ENCODE data around the gene ELOF1.

Gene ELOF1

DNA sequence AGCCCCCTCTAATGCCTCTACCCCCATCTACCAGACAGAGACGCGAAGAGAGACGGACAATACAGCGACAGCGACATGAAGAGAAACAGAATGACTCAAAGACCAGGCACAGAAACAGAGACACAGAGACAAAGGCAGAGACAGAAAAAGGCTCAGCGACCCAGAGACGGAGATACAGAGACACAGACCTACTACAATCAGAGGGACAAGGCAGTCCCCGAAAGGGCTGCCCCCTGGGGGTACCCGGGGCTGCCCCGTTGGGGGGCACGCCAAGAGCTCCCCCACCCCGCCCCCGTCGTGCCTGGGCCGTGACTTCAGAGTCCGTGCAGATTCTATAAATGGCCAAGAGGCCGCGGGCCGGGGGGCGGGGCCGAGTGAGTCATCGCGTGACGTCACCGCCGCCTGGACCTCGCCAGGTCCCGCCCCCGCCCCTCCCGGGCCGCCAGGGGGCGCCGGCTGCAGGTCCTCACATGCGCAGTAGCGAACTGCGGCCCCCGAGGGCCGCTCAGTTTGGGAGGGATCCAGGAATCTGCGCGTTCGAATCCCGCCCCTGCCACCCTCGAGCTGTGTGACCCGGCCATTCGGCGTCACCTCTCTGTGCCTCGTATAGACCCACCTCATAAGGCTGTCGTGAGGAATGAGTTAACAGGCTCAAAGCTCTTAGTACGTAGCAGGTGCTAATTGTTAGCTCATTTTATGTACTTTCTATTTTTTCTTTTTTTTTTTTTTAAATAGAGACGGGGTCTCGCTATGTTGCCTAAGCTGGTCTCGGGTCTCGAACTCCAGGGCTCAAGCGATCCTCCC lies 23.0 kb downstream of the ELOF1 start:
- TF ChIP-seq, protein P1, sequence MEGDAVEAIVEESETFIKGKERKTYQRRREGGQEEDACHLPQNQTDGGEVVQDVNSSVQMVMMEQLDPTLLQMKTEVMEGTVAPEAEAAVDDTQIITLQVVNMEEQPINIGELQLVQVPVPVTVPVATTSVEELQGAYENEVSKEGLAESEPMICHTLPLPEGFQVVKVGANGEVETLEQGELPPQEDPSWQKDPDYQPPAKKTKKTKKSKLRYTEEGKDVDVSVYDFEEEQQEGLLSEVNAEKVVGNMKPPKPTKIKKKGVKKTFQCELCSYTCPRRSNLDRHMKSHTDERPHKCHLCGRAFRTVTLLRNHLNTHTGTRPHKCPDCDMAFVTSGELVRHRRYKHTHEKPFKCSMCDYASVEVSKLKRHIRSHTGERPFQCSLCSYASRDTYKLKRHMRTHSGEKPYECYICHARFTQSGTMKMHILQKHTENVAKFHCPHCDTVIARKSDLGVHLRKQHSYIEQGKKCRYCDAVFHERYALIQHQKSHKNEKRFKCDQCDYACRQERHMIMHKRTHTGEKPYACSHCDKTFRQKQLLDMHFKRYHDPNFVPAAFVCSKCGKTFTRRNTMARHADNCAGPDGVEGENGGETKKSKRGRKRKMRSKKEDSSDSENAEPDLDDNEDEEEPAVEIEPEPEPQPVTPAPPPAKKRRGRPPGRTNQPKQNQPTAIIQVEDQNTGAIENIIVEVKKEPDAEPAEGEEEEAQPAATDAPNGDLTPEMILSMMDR (IDR thresholded peaks at IDR 0.05; ENCODE audit: borderline replicate concordance, control extremely low read depth, extremely low read depth, insufficient read depth, missing control alignments), result peak; percentile 93
- in situ Hi-C loops (cut with MboI; ENCODE audit: low sequenced_read_pairs, unreplicated experiment), result no loop called here
- peak; percentile 98 for DNase-seq (ENCODE audit: low spot score)

DNA sequence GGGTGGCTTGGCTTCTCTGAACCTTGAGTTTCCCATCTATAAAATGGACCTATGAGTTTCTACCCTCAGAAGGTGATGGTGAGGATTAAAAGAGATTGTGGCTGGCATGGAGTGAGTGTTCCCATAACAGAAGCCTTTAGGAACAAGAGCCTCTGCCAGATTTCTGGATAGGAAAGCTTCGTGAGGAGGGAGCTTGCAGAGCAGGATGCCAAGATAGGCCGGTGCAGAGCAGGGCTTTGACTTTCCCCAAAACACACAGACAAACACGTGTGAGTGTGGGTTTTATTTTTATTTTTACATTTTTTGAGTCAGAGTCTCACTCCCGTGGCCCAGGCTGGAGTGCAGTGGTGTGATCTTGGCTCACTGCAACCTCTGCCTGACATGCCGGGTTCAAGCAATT lies 24.1 kb downstream of the ELOF1 start:
- TF ChIP-seq, protein P1 (IDR thresholded peaks at IDR 0.05; ENCODE audit: borderline replicate concordance, control extremely low read depth, extremely low read depth, insufficient read depth, missing control alignments), result no peak
- in situ Hi-C loops (cut with MboI; ENCODE audit: low sequenced_read_pairs, unreplicated experiment), result no loop called here
- DNase-seq (ENCODE audit: low spot score), result no peak

DNA sequence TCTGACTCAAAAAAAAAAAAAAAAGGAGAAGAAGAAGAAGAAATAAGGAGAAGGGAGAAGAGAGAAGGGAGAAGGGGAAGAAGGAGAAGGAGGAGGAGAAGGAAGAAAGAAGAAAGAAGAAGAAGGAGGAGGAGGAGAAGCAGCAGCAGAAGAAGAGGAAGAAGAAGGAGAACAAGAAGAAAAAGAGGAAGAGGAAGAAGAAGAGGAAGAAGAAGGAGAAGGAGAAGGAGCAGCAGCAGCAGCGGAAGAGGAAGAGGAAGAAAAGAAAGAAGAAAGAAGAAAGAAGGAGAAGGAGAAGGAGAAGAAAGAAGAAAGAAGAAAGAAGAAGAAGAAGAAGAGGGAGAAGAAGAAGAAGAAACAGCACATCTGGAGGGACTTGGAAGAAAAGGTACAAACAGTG lies 24.5 kb downstream of the ELOF1 start:
- in situ Hi-C loops (cut with MboI; ENCODE audit: low sequenced_read_pairs, unreplicated experiment), result no loop called here
- TF ChIP-seq, protein P1 (IDR thresholded peaks at IDR 0.05; ENCODE audit: borderline replicate concordance, control extremely low read depth, extremely low read depth, insufficient read depth, missing control alignments), result no peak
- no peak for DNase-seq (ENCODE audit: low spot score)

DNA sequence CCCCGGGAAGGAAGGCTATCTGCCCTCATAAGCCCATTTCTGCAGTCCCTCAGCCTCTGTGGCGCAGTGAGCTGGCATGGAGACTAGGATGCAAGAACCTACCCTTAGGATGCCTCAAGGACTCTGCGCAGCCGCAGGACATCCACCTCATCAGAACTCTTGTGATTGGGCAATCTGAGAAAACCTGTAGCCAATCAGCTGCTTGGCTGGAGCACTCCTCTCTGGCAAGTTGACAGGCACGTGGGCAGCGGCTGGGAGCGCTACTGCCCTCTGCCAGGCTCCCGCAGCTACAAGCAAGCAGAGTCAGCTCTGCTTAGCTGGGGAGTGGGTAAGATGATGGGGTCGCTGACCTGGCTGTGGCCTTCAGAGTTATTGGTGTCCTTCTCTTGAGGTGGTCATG lies 28.6 kb downstream of the ELOF1 start:
- in situ Hi-C loops (cut with MboI; ENCODE audit: low sequenced_read_pairs, unreplicated experiment), result no loop called here
- peak; percentile 63 for DNase-seq (ENCODE audit: low spot score)
- TF ChIP-seq, protein P1 (IDR thresholded peaks at IDR 0.05; ENCODE audit: borderline replicate concordance, control extremely low read depth, extremely low read depth, insufficient read depth, missing control alignments), result peak; percentile 13

DNA sequence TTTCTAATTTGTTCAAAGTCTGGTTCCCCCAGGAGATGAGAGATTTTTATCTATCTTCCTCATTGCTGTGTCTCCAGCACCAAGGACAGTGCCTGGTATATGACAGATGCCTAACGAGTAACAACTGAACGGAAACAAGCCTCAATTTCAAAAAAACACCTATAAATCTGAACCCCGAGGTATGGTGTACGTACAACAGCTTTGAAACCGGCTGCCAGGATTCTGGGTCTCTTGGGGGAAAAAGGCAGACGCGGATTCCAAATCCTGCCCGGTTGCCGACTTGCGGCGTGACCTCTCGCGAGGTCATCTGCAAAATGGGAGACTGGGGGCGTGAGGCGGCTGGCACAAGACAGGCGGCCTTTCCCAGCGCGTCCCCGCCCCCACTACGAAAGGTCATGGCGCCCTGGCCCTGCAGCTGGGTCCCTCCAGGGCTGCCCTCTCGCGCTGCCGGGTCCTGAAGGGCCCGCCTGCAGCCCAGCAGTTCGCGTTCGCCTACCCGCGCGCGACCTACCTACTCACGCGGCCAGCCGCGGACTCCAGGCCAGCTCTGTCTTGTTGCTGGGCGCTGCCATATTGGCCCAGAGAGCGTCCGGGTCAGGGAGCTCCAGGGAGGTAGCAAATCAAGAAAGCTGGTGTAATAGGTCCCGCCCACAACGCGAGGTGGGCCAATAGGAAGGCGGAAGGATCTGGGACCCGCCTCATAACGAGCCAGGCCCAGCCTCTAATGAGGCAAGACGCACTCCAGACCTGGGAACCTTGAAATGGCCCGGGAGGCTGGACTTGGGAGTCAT lies 30.3 kb downstream of the ELOF1 start, which contains the start of gene ECSIT:
ECSIT (minus strand) TSS at position 584 of the 791 bp plus-strand sequence. CDS start 9,964 bp downstream, outside the sequence.
- TF ChIP-seq, protein P1 (IDR thresholded peaks at IDR 0.05; ENCODE audit: borderline replicate concordance, control extremely low read depth, extremely low read depth, insufficient read depth, missing control alignments), result no peak
- DNase-seq (ENCODE audit: low spot score), result peak; percentile 98
- in situ Hi-C loops (cut with MboI; ENCODE audit: low sequenced_read_pairs, unreplicated experiment), result no loop called here

DNA sequence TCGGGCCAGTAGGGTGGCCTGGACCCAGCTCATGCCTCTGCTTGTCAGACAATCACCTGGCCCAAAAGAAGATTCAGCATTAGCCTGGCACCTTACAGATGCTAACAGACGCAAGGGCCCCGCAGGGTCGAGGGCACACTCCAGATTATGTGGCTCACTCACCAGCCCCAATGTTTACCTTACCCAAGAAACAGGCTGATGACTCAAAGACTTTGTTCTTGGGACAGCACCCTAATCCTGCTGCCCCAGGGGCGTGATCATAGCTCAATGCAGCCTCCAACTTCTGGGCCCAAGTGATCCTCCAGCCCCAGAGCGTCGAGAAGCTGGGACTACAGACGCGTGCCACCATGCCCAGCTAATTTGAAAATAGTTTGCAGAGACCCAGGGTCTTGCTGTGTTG lies 39.9 kb downstream of the ELOF1 start:
- TF ChIP-seq, protein P1 (IDR thresholded peaks at IDR 0.05; ENCODE audit: borderline replicate concordance, control extremely low read depth, extremely low read depth, insufficient read depth, missing control alignments), result no peak
- in situ Hi-C loops (cut with MboI; ENCODE audit: low sequenced_read_pairs, unreplicated experiment), result no loop called here
- no peak for DNase-seq (ENCODE audit: low spot score)

Measured in GM13976 (cell line).